Activated CD8-positive, alpha-beta T cell treated with anti-CD3 and anti-CD28 coated beads for 36 hours (primary cell): ENCODE data around the gene HES3. TPM values are rescaled to one million over a fixed set of nuclear protein-coding genes. Genes with fewer than 3 reads are reported as not detected.
A peak's percentile ranks its signal among the peaks of the same experiment; 100 is the strongest.

Experiments
- ATAC-seq: fragments of 200-7000 bp; cut with Tn5 transposase; one replicate; pipeline ENCODE4 v1.10.0; 2021; ENCODE audit warnings: mild to moderate bottlenecking, moderate library complexity
- CTCF ChIA-PET: fragments of 350-600 bp; sonication (Branson Sonifier 250); formaldehyde crosslinking; loops from one replicate; lab custom pipeline; 2021; ENCODE audit warnings: antibody characterized with exemption; lab: Charles Lee
- POLR2A ChIA-PET: fragments of 350-600 bp; sonication (Branson Sonifier 250); formaldehyde crosslinking; loops from one replicate; lab custom pipeline; 2021; ENCODE audit warnings: antibody characterized with exemption; lab: Charles Lee
- DNase-seq: peaks from one replicate; pipeline ENCODE4 v3.0.0-alpha.2; 2020
- H3K27ac Mint-ChIP-seq: one replicate; pipeline ENCODE4 v1.8.0; 2021; ENCODE audit warnings: mild to moderate bottlenecking, mixed read lengths
- H3K27me3 Mint-ChIP-seq: one replicate; pipeline ENCODE4 v1.8.0; 2021; ENCODE audit warnings: mixed read lengths
- H3K36me3 Mint-ChIP-seq: one replicate; pipeline ENCODE4 v1.8.0; 2021; ENCODE audit warnings: low read depth, mixed read lengths
- H3K4me1 Mint-ChIP-seq: one replicate; pipeline ENCODE4 v1.8.0; 2021; ENCODE audit warnings: low read depth, mixed read lengths
- H3K4me3 Mint-ChIP-seq: one replicate; pipeline ENCODE4 v1.8.0; 2021; ENCODE audit warnings: mild to moderate bottlenecking, moderate library complexity, mixed read lengths
- H3K9me3 Mint-ChIP-seq: one replicate; pipeline ENCODE4 v1.8.0; 2021; ENCODE audit warnings: mixed read lengths
- intact Hi-C: fragments of 100-400 bp; cut with micrococcal nuclease; formaldehyde crosslinking; loops from one replicate; pipeline ENCODE4 v1.10.0; 2022
- total RNA-seq, 2 experiments: library from RNA; stranded (reverse); gene quantifications; one replicate each; pipeline ENCODE4 v1.2.3, GENCODE V29; 2021
- TF ChIP-seq, protein P1 (sequence below): fragments of 200-600 bp; IDR thresholded peaks from one replicate; pipeline ENCODE4 v1.8.0; 2022; ENCODE audit warnings: antibody characterized with exemption, mild to moderate bottlenecking

The HES3 gene
- total RNA-seq, 2 experiments from 2014 or later: not detected

DNA sequence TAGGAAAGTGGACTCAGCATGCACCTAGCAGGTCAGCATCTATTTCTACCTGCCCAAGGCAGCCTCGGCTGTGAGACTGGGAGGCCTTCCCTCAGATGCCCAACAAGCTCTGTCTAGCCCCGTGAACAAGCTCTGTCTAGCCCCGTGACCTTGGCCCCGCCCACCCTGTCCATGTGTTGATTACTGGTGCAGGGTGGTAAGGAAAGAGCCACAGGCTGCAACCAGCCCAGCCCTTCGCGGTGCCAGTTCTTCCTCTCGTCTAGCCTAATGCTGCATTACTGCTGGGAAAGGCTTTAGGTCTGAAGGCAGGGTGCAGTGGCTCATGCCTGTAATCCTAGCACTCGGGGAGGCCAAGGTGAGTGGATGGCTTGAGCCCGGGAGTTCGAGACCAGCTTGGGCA is 14.7 kb downstream of the HES3 start:
- H3K36me3 Mint-ChIP-seq: no peaks in the 10 kb centered on the region
- peaks cover 4% of the 10 kb centered on the region for H3K4me1 Mint-ChIP-seq
- ChIA-PET POLR2A (interaction anchor here (0.6 to 1.2 kb wide), 2 partner anchors 10 to 220 kb away, joined by 5 read pairs; no protein-coding TSS in a partner anchor), CTCF (interaction anchor here (0.8 to 5.5 kb wide), 4 partner anchors 10 to 165 kb away, joined by 3 to 42 read pairs (median 6); no protein-coding TSS in a partner anchor)
- peaks cover 16% of the 10 kb centered on the region for H3K27me3 Mint-ChIP-seq
- H3K27ac Mint-ChIP-seq: no peak overlapping the region
- TF ChIP-seq, protein P1, sequence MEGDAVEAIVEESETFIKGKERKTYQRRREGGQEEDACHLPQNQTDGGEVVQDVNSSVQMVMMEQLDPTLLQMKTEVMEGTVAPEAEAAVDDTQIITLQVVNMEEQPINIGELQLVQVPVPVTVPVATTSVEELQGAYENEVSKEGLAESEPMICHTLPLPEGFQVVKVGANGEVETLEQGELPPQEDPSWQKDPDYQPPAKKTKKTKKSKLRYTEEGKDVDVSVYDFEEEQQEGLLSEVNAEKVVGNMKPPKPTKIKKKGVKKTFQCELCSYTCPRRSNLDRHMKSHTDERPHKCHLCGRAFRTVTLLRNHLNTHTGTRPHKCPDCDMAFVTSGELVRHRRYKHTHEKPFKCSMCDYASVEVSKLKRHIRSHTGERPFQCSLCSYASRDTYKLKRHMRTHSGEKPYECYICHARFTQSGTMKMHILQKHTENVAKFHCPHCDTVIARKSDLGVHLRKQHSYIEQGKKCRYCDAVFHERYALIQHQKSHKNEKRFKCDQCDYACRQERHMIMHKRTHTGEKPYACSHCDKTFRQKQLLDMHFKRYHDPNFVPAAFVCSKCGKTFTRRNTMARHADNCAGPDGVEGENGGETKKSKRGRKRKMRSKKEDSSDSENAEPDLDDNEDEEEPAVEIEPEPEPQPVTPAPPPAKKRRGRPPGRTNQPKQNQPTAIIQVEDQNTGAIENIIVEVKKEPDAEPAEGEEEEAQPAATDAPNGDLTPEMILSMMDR: no peak
- ATAC-seq (no peak), DNase-seq (no peak)
- intact Hi-C loops: no loop called here
- H3K4me3 Mint-ChIP-seq: no peak overlapping the region
- H3K9me3 Mint-ChIP-seq: no peaks in the 10 kb centered on the region

DNA sequence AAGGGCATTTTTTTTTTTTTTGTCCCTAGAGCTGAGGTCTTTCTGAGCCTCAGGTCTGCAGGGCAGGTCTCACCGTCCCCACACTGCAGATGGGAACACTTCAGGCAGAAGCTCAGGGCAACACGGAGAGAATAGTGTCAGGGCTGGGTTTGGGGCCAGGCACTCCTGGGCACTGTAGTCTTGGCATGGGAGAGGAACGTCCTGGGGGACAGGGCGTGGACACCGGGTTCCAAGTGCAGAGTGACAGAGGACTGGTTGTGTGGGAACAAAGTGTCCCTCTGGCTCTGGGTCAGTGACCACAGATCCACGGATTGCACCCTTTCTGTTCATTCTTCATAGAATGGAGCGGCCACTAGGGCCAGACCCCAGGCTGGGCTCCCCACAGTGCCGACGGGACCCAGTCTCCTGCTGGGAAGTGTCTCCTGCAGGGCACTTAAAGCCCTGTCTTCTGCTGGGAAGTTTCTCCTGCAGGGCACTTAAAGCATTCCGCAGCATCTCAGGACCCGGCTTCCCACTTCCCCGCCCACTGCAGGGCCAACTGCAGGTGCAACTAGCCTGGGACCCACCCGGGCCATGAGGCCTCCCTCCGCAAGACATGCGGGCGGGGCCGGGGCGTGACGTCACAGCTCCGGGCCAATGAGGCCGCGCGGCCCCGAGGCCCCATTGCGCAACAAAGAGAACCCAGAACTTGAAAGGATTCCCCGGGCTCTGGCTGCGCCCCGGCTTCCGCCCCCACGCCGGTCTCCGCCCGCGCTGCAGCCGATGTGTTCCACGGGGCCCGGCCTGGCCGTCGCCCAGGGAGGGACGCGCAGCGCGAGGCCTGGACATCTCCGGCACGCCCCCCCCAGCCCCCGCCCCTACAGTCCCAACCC is 15.7 kb downstream of the HES3 start:
- no peaks in the 10 kb centered on the region for H3K9me3 Mint-ChIP-seq
- CTCF ChIA-PET: interaction anchor here (1.6 to 5.5 kb wide), 3 partner anchors 13 to 163 kb away, joined by 4 to 42 read pairs (median 8); no protein-coding TSS in a partner anchor
- TF ChIP-seq, protein P1: no peak
- H3K27ac Mint-ChIP-seq: no peak overlapping the region
- ATAC-seq (peak; percentile 70), DNase-seq (peak; percentile 85)
- H3K4me1 Mint-ChIP-seq: peaks cover 4% of the 10 kb centered on the region
- peaks cover 16% of the 10 kb centered on the region for H3K27me3 Mint-ChIP-seq
- H3K4me3 Mint-ChIP-seq: peak overlapping the region; percentile 17
- no peaks in the 10 kb centered on the region for H3K36me3 Mint-ChIP-seq
- POLR2A ChIA-PET: interaction anchor here (0.6 to 1.2 kb wide), 2 partner anchors 11 to 219 kb away, joined by 5 read pairs; no protein-coding TSS in a partner anchor
- intact Hi-C loops: no loop called here

DNA sequence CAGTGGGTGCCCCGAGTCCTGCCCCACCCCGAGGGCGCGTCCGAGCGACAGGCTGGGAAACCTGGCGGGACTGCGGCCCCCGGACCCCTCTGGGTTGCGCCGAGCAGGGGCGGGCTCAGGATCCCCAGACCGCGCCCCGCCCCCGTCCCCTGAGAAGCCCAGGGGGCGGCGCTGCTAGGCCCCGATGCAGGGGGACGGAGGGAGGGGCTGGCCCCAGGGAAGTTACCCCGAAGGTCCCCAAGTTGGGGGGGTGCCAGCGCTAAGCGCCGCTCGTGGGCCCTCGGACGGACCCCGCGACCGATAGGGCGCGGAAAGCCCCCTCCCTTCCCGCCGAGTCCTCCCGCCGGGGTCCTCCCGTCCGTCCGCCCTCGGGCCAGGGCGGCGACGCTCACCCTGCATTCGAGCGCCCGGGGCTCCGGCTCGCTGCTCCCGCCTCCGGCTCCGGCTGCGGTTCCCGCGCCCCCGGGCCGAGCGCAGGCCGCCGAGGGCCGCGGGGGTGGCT is 16.5 kb downstream of the HES3 start:
- Mint-ChIP-seq H3K9me3 (no peaks in the 10 kb centered on the region), H3K27ac (no peak overlapping the region), H3K4me1 (peaks cover 4% of the 10 kb centered on the region), H3K36me3 (no peaks in the 10 kb centered on the region), H3K4me3 (no peak overlapping the region), H3K27me3 (peaks cover 16% of the 10 kb centered on the region)
- DNase-seq (no peak), ATAC-seq (peak; percentile 54)
- intact Hi-C loops: no loop called here
- POLR2A ChIA-PET: no interaction called here
- CTCF ChIA-PET: interaction anchor here (1.0 to 2.5 kb wide), 5 partner anchors 14 to 163 kb away, joined by 3 to 13 read pairs (median 4); no protein-coding TSS in a partner anchor
- TF ChIP-seq, protein P1: no peak

DNA sequence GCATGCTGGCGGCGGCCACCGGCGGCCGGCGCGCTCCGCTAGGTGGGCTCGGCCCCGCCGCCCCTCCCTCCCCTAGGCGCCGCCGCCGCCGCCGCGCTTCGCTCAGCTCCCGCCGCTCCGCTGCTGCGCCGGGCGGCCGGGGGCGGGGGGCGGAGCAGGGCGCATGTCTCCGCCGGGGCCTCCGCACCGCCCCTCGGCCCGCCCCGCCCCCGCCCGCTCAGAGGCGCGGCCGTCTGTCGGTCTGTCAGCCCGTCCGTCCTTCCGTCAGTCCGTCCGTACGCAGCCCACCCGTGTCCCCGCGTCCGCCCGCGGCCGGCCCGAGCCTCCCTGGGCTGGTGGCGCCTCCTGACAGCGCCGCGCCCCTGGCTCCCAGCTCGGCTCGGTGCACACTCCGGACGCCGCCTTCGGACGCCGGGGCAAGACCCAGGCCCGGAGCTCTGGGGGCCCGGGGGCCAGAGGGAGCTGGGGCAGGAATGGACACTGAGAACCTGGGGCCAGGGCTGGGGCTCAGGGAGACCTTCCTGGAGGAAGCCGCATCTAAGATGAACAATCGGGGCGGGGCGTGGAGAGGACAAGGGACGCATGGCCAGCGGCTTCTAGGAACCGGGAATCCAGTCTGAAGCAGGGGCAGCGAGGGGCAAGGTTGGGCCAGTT is 17.1 kb downstream of the HES3 start, which contains the start of gene GPR153:
Gene GPR153, minus strand, starts transcription at position 138 of the 654 bp plus-strand sequence. CDS start 6,193 bp downstream, outside the sequence.
- intact Hi-C loops: no loop called here
- TF ChIP-seq, protein P1: no peak
- ChIA-PET POLR2A (interaction anchor here (1.4 kb wide), 1 partner anchor 17 kb away, joined by 4 read pairs; no protein-coding TSS in a partner anchor), CTCF (interaction anchor here (1.0 to 2.2 kb wide), 4 partner anchors 14 to 163 kb away, joined by 3 to 13 read pairs (median 4); no protein-coding TSS in a partner anchor)
- ATAC-seq (peak; percentile 80), DNase-seq (peak; percentile 60)
- Mint-ChIP-seq H3K27ac (no peak within 1 kb of the TSS), H3K4me3 (peak within 1 kb of the TSS; percentile 33), H3K4me1 (peaks cover 4% of the 10 kb centered on the region), H3K27me3 (peaks cover 16% of the 10 kb centered on the region), H3K36me3 (no peaks in the 10 kb centered on the region), H3K9me3 (no peaks in the 10 kb centered on the region)
